GM19397 (cell line): ENCODE results near the gene GCFC2.
"Not testable (repeated sequence)": the region's sequence is repeated elsewhere in the genome, so short reads cannot be mapped to it uniquely, and the experiment has no call there.

ENCODE experiments used
- ATAC-seq: cut with Tn5 transposase; IDR thresholded peaks from one replicate; pipeline ENCODE4 v1.9.1; 2021; ENCODE audit warnings: mild to moderate bottlenecking, moderate library complexity; ENCODE audit not compliant: unreplicated experiment

The GCFC2 gene

DNA sequence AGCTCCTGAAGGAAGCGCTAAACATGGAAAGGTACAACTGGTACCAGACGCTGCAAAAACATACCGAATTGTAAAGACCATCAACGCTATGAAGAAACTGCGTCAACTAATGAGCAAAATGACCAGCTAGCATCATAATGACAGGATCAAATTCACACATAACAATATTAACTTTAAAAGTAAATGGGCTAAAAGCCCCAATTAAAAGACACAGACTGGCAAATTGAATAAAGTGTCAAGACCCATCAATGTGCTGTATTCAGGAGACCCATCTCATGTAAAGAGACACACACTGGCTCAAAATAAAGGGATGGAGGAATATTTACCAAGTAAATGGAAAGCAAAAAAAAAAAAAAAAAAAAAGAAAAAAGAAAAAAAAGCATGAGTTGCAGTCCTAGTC lies 27.3 kb downstream of the GCFC2 start:
- not testable (repeated sequence) for ATAC-seq

DNA sequence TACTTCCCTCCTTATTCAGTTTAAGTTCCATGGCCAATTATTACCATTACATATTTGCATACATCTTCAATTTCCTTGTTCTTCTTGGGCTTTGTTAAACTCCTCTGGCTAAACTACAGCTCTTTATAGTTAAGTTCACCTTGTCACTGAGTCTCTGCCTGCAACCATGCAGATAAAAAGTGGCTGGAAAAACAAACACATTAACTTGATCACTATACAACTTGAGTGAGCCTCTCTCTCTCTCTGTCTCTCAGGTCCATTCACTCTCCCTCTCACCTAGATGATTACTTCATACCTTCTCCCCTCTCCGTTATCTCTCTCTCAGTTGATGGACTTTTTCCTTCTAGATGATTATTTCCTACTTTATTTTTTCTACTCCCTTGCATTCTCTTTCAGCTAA lies 30.3 kb downstream of the GCFC2 start:
- ATAC-seq = no peak

DNA sequence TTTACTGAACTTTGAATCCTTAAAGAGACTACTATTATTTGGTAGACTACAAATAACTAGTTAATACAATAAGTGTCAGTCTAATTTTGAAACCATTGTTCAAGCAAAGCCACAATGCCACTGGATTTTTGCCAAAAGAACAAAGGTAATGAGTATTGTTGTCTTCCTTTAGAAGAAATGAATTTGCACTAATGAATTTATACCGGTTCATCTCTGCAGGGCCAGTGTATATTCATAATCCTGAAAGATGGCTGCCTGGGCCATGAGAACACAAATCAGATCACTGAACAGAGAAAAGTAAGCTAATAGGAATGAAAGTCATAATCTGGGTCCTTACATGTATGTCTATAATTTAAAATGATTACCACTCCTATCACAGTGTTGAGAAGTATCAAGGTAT lies 31.2 kb downstream of the GCFC2 start:
- no peak for ATAC-seq

DNA sequence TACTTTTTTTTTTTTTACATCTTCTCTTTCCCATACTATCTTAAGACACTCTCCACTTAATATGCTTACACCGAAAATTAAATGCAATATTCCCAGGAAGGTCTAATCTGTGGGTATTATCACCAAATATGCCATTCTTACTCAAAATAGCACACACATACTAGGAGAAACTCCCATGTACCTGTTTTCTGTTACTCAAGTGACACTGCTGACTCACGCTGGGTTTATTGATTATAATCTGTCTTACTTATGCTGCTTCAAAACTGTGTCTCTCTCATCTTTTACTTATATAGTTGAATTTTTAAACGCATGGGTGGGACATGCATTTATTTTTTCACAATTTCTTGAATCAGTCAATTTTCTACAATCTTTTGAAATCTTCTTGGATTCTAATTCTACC lies 34.3 kb downstream of the GCFC2 start:
- ATAC-seq = no peak

DNA sequence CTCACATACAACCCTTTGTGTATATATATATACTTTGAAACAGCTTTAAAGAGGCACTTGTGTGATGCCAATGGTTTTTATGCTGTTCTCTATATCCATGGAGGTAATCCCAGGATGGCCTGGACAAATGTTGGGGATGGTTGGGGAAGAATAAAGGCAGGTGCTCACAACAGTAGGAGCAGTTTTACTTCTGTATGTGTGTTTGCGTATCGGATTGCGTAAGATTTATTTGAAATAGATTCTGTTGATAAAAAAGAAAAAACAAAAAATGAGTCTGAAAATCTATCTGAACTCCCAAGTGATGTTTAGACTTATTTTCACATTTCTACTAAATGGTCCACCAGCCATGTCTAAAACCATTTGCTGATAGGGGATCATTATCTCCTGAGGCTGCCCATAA lies 34.8 kb downstream of the GCFC2 start:
- ATAC-seq = no peak

DNA sequence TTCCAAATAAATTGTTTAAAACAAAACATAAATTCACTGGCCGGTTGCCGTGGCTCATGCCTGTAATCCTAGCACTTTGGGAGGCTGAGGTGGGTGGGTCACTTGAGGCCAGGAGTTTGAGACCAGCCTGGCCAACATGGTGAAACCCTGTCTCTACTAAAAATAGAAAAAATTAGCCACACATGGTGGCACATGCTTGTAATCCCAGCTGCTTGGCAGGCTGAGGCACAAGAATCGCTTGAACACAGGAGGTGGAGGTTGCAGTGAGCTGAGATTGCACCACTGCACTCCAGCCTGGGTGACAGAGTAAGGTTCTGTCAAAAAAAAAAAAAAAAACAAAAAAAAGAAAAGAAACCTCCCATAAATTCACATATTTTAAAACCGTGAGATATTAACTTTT lies 35.3 kb downstream of the GCFC2 start:
- ATAC-seq = not testable (repeated sequence)

DNA sequence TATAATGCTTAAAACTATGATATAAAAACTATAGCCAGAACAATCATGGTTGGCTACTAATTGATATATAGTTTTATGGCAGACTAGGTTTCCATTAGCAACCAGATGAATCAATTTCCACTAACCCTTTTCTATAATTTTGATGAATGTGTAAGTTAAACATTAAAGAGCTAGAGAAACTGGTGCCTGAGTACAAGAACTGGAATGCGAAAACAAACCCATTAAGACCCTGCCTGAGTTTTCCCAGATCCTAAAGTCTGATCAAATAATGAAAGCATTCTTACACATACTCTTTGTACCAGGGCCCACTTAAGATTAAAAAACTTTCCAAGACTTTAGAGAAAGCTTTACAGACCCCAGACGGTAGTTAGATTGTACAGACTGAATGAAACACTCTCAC lies 42.8 kb downstream of the GCFC2 start:
- ATAC-seq = no peak

DNA sequence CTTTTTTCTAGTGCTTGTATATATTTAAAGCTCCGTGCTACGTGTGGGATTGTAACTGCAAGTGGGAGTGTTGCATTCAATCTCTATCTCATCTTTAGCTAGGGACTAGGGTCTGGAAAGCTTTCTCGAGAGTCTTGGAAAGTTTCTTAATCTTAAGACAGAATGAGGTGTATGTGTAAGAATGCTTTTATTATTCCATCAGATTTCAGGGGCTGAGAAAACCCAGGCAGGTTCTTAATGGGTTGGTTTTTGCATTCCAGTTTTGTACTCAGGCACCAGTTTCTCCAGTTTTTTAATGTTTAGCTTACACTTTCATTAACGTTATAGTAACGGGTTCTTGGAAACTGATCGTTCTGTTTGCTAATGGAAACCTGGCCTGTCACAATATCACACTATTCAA lies 43.8 kb downstream of the GCFC2 start:
- no peak for ATAC-seq

DNA sequence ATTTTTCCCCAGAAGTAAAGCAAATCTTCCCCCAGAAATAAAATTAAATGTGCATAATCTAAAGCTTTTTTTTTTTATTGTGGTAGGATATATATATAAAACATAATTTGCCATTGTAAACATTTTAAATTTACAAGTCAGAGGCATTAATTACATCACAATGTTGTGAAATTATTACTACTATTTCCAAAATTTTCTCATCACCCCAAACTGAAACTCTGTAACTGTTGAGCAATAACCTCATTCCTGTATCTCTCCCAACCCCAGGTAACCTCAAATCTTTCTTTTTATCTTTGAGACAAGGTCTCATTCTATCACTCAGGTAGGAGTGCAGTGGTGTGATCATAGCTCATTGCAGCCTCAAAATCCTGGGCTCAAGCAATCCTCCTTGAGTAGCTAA lies 52.9 kb downstream of the GCFC2 start:
- ATAC-seq = no peak

DNA sequence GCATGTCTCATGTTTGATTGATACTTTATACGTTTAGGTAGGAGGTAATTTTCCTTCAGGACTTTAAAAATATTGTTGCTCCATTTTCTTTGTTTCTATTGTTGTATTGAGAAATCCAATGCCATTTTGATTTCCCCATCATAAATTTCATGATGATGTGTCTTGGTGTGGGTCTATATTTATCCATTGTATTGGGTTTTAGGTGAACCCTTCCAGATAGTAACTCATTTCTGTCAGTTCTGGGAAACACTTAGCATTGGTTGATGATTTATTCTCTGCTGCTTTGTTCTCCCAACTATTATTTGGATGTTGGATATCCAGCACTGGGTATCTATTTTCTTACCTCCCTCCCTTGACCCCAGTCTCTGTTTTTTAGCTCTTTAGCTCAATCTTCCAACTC lies 54.2 kb downstream of the GCFC2 start:
- no peak for ATAC-seq

DNA sequence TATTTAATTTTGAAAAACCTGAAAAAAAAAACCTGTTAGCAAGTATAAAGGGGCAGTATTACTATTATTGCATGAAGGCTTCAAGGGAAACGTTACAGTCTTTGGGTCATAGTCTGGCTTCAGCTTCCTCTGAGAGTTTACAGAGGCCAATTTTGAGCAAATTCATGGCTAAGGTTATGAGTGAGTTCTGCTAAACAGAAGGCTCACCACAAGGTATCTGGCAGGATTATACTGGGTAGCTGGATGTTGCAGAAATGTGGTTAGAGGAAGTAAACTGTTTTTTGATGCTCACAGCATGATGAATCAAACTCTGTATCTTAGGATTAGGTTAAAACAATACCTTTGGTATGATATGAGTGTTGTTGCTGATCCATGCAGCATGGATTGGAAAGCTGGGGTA lies 54.9 kb downstream of the GCFC2 start:
- no peak for ATAC-seq

DNA sequence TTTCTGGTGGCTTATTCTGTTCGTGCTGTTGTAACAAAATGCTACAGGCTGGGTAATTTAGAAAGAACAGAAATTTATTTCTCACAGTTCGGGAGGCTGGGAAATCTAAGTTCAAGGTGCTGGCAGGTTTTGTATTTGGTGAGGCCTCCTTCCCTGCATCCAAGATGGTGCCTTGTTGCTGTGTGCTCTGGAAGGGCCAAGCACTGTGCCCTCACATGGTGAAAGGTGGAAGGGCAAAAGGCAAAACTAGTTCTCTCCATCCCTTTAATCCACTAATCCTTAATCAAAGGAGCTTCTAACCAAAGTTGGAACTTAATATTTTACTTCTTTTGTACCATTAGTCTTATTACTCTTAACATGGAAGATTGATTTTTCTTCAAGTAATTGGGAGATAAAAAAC lies 56.7 kb downstream of the GCFC2 start:
- no peak for ATAC-seq

DNA sequence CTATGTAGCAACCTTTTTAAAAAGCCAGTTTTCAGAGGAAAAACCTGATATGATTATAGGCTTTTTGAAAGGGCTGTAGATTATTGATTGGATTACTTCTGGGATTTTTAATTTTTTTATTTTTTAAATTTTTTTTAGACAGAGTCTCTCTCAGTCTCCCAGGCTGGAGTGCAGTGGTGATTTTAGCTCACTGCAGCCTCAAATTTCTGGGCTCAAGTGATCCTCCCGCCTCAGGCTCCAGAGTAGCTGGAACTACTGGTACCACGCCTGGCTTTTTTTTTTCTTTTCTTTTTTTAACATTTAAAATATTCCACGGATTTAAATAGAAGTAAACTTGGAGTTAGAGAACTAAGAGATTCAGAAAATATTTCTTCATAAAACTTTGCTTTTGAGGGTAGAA lies 62.9 kb downstream of the GCFC2 start:
- ATAC-seq = no peak

DNA sequence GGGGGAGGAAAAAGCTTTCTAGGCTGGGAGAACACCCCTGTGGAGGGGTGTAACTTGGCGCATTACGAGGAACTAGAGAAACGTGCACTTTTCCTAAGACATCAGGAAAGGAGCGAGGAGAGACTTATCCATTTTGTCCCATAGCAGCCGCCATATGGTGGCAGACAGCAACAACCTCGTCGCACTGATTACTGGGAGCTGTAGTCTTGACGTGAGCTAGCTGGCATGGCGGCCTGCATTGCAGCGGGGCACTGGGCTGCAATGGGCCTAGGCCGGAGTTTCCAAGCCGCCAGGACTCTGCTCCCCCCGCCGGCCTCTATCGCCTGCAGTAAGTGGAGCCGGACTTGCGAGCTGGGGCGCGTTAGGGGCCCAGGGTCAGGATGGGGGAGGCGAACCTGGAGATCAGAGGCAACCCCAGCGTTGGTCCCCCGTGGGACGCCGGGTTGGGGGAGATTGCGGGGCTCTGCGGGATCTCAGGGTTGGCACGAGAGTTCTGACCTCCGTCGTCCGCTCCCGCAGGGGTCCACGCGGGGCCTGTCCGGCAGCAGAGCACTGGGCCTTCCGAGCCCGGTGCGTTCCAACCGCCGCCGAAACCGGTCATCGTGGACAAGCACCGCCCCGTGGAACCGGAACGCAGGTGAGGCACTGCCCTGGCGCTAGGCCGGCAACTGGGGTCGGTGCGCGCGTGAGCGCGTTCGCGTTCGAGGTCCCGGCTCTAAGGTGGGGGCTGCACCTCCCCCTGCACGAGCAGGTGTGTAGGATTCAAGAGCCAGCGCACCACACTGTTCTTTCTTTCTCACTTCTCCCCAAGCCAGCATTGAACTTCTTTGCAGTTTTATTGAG lies 63.9 kb downstream of the GCFC2 start, which contains the start of gene MRPL19:
Gene MRPL19 (plus strand): TSS at position 201 of the 843 bp plus-strand sequence. CDS start 25 bp downstream, at position 226.
- peak; percentile 97 for ATAC-seq

DNA sequence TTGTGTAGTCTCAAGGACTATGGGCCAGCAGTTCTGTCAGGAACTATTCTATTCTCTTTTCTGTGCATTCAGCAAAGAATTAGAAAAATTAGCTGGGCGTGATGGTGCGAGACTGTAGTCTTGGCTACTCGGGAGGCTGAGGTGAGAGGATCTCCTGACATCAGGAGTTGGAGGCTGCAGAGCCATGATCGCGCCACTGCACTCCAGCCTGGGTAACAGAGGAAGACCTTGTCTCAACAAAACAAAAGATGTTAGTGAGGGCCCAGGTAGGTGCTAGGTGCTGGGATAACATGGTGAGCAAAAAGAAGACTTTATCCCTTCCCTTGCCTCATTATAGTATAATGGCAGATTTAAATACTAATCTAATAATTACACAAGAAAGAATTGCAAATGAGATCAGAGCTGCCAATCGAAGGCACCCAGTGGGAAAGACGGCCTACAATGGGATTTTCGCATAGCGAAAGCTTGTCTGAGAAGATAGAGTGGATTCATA lies 64.6 kb downstream of the GCFC2 start:
- peak; percentile 1 for ATAC-seq

DNA sequence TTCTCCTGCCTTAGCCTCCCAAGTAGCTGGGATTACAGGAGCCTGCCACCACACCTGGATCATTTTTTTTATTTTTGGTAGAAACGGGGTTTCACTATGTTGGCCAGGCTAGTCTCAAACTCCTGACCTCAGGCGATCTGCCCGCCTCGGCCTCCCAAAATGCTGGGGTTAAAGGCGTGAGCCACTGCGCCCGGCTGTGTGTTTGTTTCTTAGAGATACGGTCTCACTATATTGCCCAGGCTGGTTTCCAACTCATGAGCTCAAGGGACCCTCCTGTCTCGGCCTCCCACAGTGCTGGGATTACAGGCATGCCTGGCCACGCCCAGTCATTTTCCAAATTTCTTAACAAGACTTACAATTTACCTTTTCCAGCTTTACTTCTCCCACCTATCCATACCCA lies 65.1 kb downstream of the GCFC2 start:
- no peak for ATAC-seq

DNA sequence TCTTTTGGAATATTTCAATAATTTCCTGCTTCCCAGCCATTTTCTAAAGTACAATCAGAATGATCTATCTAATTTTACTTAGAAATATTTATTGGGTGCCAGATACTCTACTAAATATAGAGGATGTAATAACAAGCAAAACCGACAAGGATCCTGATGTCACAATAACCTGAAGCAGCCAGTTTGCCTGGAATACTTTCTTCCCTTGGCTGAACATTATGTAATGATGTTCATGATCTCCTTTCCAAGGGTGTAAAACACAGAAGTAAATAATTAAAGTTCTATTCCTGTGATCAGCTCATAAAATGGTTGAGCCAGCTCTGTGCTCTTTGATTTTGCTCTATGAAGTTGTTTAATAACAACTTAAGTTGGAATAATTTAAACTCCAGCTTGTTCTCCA lies 66.7 kb downstream of the GCFC2 start:
- ATAC-seq = no peak

DNA sequence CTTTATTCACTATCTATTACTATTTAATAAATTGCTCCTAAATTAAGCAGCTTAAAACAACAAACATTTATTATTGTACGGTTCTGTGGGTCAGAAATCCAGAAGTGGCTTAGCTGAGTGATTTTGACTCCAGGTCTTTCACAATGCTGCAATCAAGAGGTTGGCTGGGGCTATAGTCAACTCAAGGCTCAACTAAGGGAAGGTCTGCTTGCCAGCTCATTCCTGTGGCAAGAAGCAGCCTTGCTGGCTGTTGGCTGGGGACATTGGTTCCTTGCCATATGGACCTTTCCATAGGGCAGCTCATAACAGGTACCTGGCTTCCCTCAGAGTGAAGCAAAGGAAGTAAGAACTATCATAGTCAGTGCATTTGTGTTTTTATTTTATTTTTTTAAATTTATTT lies 69.1 kb downstream of the GCFC2 start:
- no peak for ATAC-seq

DNA sequence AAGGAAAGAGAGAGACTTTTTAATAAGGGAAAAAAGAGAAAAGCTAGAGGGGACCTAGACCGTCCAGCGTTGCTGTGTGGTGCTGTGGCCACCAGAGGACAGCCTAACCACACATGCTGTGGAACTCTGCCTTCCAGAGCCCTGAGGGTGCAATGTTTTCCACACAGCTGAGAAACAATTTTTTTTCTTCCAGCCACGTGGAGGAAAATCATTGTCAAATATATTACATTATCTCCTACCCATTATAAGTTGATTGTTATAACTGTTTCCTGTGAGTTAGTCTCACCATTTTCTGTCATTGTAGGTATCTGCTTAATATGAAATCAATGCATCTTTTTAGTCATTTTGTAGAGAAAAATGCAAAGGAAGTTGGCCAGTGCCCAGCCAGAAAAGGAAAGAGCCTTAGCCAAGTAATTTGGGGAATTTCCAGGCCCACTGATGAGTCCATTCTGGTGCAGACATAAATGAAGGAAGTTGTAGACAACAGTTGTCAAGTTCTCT lies 70.0 kb downstream of the GCFC2 start:
- peak; percentile 97 for ATAC-seq

DNA sequence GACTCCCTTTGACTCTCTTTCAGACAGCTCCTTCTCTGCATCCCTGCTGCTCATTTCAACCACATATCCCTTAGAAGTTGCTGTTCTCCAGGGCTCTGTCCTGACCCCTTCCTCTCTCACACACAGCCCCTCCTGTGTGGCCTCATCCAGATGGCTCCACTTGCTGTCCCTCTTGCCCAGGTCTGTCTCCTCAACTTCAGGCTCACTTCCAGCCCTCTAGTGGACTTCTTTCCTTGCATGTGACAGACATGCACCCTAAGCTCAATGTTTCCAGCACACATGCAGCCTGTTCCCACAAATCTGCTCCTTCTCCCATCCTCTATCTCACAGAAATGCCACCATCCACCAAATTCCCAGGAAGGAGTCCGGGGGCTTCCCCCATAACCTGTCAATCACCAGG lies 73.1 kb downstream of the GCFC2 start:
- ATAC-seq = no peak

DNA sequence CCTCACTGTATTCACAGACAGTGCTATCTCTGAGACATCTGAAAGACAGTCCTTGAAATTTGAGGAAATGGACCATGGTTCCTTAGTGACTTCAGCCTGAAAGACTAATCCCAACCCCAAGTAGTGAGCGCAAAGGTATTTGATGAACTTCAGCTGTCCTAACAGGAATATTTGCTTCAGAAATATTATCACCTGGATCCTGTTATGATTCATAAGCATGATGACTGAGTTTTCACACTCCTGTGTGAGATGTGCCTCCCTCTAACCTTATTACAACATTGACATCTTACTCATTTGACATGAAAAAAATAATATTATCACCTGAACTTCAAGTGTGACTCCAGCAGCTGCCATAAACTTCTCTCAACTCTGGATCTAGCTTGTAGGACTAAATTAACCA lies 75.8 kb downstream of the GCFC2 start:
- no peak for ATAC-seq

DNA sequence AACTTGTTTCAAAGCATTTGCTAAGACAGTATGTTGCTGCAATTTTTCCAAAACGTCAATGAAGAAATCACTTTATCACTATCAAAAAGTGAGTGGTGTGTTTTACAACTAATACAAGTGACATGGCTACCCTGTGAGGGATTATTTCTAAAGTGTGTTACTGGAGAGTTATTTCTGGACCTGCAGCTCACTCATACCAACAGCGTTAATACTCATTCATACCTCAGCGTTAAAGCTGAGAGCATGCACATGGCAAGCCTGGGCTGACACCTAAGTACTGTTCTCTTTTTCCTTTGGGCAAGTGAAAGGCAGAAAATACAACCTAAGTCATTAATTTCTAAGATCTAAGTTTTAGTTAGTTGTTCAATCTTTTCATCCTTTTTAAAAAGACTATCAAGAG lies 77.1 kb downstream of the GCFC2 start:
- ATAC-seq = no peak

DNA sequence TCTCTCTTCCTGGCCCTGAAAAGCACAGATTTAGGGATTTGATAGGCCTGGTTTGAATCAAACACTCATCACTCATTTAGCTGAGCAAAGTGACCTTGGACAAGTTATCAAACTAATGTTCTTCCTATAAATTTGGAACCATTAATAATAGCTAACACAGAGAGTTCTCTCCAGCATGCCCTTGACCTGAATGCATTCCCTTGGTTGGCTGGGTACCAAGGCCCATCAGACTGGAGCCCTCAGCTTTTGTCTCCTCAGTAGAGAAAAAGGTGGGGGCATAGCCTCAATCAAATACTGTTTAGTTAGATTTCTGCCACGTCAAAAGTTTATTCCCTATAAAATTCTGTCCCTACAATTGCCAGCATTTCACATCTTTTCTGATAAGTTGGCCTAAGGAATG lies 77.9 kb downstream of the GCFC2 start:
- ATAC-seq = no peak
